Tibial artery (tissue), 4 donors: ENCODE data around the gene ARFGAP1.

ENCODE experiments used
- DNase-seq, 2 donors: peaks; one replicate each; pipeline ENCODE4 v3.0.0-alpha.2; 2019
- H3K27ac ChIP-seq, 2 donors: fragments of 200-600 bp; sonication (generic) in 1 of 2; 1 replicate in 1 of 2; 2 replicates in 1 of 2; pipeline ENCODE4 v1.5.1; 2018 to 2019; ENCODE audit warnings: mild to moderate bottlenecking in 1 of 2
- H3K27me3 ChIP-seq, 2 donors: fragments of 200-600 bp; sonication (generic) in 1 of 2; one replicate each; pipeline versions ENCODE4 v1.5.1 to v1.6.0; 2016 to 2019
- H3K36me3 ChIP-seq, 3 donors: fragments of 200-600 bp; sonication (generic) in 2 of 3; one replicate each; pipeline ENCODE4 v1.5.1; 2016 to 2019; ENCODE audit warnings: mild to moderate bottlenecking in 2 of 3
- H3K4me1 ChIP-seq, 4 donors: fragments of 200-600 bp; sonication (generic) in 2 of 4; 1 replicate in 3 of 4; 2 replicates in 1 of 4; pipeline ENCODE4 v1.5.1; 2016 to 2019
- H3K4me3 ChIP-seq, 2 donors: fragments of 200-600 bp; sonication (generic) in 1 of 2; 1 replicate in 1 of 2; 2 replicates in 1 of 2; pipeline ENCODE4 v1.5.1; 2018 to 2019; ENCODE audit warnings: mild to moderate bottlenecking in 2 of 2
- H3K9me3 ChIP-seq, 3 donors: fragments of 200-600 bp; sonication (generic) in 1 of 3; one replicate each; pipeline ENCODE4 v1.5.1; 2016 to 2019
- intact Hi-C: fragments of 100-400 bp; cut with DNase I; formaldehyde crosslinking; loops from one replicate; pipeline ENCODE4 v1.15.0; 2023; ENCODE audit warnings: low total_unique reads
- TF ChIP-seq, protein P1 (sequence below), 2 experiments: fragments of 200-600 bp in 1 of 2; fragments of 450-650 bp in 1 of 2; IDR thresholded peaks; one replicate each; pipeline ENCODE4 v1.5.1; 2017 to 2019; ENCODE audit warnings: antibody characterized with exemption in 2 of 2, mild to moderate bottlenecking in 1 of 2, moderate library complexity in 1 of 2

Gene ARFGAP1

GRCh38 chr20:63279931-63280330 lies 7.3 kb downstream of the ARFGAP1 start:
- Histone ChIP-seq H3K27me3 (no peaks in the 10 kb centered on the region), H3K36me3 (peaks cover 50 to 97% (median 88%) of the 10 kb centered on the region in 3 donors), H3K4me1 (peaks cover 0 to 4% (median 3%) of the 10 kb centered on the region in 4 donors), H3K4me3 (no peak overlapping the region), H3K9me3 (no peaks in the 10 kb centered on the region), H3K27ac (no peak overlapping the region)
- no peak for DNase-seq
- intact Hi-C loops = no loop called here
- TF ChIP-seq, protein P1, sequence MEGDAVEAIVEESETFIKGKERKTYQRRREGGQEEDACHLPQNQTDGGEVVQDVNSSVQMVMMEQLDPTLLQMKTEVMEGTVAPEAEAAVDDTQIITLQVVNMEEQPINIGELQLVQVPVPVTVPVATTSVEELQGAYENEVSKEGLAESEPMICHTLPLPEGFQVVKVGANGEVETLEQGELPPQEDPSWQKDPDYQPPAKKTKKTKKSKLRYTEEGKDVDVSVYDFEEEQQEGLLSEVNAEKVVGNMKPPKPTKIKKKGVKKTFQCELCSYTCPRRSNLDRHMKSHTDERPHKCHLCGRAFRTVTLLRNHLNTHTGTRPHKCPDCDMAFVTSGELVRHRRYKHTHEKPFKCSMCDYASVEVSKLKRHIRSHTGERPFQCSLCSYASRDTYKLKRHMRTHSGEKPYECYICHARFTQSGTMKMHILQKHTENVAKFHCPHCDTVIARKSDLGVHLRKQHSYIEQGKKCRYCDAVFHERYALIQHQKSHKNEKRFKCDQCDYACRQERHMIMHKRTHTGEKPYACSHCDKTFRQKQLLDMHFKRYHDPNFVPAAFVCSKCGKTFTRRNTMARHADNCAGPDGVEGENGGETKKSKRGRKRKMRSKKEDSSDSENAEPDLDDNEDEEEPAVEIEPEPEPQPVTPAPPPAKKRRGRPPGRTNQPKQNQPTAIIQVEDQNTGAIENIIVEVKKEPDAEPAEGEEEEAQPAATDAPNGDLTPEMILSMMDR (IDR thresholded peaks at IDR 0.05) = no peak

GRCh38 chr20:63280371-63280770 lies 7.8 kb downstream of the ARFGAP1 start:
- H3K4me1 ChIP-seq = peaks cover 0 to 3% (median 0%) of the 10 kb centered on the region in 4 donors
- no peaks in the 10 kb centered on the region for H3K9me3 ChIP-seq
- H3K27me3 ChIP-seq = no peaks in the 10 kb centered on the region
- no peak for DNase-seq
- peaks cover 54 to 99% (median 92%) of the 10 kb centered on the region in 3 donors for H3K36me3 ChIP-seq
- TF ChIP-seq, protein P1 (IDR thresholded peaks at IDR 0.05) = no peak
- intact Hi-C loops = no loop called here
- H3K4me3 ChIP-seq = no peak overlapping the region
- H3K27ac ChIP-seq = no peak overlapping the region

DNA sequence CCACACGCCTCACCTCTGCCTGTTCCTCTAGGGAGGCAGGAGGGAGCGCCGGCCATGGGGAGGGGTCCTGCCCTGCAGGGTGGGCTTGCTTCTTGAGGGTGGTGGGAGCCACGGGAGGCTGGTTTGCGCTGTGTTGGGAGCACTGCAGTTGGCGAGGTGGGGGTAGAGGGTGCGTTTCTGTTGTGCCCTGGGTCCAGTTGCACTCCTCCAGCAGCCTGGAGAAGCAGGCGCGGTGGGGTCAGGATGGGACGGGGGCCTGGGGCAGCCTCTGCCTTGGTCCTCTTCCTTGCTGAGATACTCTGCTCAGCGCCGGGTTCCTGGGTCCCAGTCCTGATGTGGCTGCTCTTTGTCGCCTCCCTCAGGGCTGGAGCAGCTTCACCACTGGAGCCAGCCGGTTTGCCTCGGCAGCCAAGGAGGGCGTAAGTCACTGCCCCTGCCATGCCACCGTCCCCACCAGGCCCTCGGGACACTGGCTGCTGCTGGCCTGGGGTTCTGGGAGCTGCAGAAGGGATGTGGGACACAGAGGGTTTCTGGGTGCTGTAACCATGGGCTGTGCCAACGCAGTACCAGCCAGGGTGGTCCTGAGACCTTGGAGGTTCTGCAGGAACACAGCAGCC lies 8.4 kb downstream of the ARFGAP1 start:
- intact Hi-C loops = no loop called here
- Histone ChIP-seq H3K27me3 (no peaks in the 10 kb centered on the region), H3K9me3 (no peaks in the 10 kb centered on the region), H3K27ac (no peak overlapping the region), H3K36me3 (peaks cover 61 to 99% (median 94%) of the 10 kb centered on the region in 3 donors), H3K4me1 (no peaks in the 10 kb centered on the region), H3K4me3 (no peak overlapping the region)
- TF ChIP-seq, protein P1 (IDR thresholded peaks at IDR 0.05) = no peak
- DNase-seq = no peak

DNA sequence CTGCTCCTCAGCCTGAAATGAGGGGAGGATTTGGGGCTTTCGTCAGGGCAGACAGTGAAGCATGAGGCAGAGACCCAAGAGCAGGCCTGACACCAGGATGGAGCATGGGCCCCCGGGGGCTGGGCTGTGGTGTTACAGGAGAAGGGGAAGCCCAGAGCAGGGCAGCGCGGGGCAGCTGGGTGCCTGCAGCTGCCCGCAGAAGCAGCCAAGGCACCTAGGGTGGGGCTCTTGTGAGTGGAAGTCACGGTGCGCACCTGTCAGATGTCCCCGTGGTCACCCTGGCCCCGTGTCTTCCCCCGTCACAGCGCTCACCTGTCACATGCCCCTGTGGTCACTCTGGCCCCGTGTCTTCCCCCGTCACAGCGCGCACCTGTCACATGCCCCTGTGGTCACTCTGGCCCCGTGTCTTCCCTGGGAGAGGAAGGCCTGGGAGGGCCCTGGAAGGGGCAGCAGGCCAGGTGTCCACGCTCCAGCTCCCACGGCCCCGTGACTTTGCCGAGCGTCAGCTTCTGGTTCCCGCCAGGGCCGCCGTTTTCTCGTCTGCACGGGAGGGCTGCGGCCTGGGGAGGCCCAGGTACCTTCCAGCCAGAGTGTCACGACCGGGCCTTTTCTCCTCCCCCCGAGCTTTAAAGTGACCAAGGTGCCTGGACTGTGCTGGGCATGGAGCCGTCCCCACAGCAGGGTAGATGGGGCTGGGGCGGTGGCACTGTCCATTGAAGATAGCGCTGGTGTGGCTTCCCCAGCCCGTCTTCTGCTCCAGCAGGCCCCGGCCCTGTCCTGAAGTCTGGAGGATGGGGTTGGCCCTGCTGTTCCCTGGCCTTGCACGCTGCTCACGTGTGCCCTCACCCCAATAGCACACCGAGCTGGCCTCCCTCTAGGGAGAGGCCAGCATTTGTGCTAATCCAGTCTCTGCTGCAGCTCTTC lies 9.4 kb downstream of the ARFGAP1 start:
- H3K36me3 ChIP-seq = peaks cover 55 to 99% (median 90%) of the 10 kb centered on the region in 3 donors

GRCh38 chr20:63282946-63283345 lies 10.3 kb downstream of the ARFGAP1 start:
- no peak overlapping the region for H3K4me3 ChIP-seq
- no peak for DNase-seq
- H3K27ac ChIP-seq = no peak overlapping the region
- H3K4me1 ChIP-seq = no peaks in the 10 kb centered on the region
- TF ChIP-seq, protein P1 (IDR thresholded peaks at IDR 0.05) = no peak
- H3K9me3 ChIP-seq = no peaks in the 10 kb centered on the region
- intact Hi-C loops = no loop called here
- H3K27me3 ChIP-seq = no peaks in the 10 kb centered on the region
- peaks cover 57 to 99% (median 87%) of the 10 kb centered on the region in 3 donors for H3K36me3 ChIP-seq

More for the DNA sequence above, 9.4 kb downstream of the ARFGAP1 start:
- Histone ChIP-seq H3K4me1 (no peaks in the 10 kb centered on the region), H3K4me3 (no peak overlapping the region), H3K9me3 (no peaks in the 10 kb centered on the region), H3K27ac (no peak overlapping the region), H3K27me3 (no peaks in the 10 kb centered on the region)
- intact Hi-C loops = no loop called here
- TF ChIP-seq, protein P1 (IDR thresholded peaks at IDR 0.05) = no peak
- DNase-seq = no peak
